H1 (cell line): ENCODE measurements around the gene ZNF516.

ENCODE experiments used
- ATF2 ChIP-seq: IDR thresholded peaks from 2 replicates; pipeline ENCODE4 v1.6.1; 2012; ENCODE audit warnings: low read length, inconsistent platforms
- CHD7 ChIP-seq: fragments of 300-600 bp; sonication (generic); IDR thresholded peaks from 2 replicates; pipeline ENCODE4 v1.7.1; 2012; ENCODE audit warnings: low read length, moderate library complexity, mild to moderate bottlenecking, inconsistent platforms; ENCODE audit not compliant: insufficient replicate concordance
- PHF8 ChIP-seq: fragments of 200-600 bp; sonication (generic); conservative IDR thresholded peaks from 2 replicates; pipeline ENCODE4 v1.7.1; 2012; ENCODE audit warnings: low read depth, mild to moderate bottlenecking, inconsistent platforms, low read length, moderate library complexity
- POLR2A ChIP-seq, 2 experiments: IDR thresholded peaks; 1 replicate in 1 of 2; 2 replicates in 1 of 2; pipeline ENCODE4 v1.6.1; 2011; ENCODE audit warnings: low read depth in 2 of 2, low read length in 2 of 2, mild to moderate bottlenecking in 2 of 2; ENCODE audit errors: control extremely low read depth in 1 of 2
- TBP ChIP-seq: IDR thresholded peaks from 2 replicates; pipeline ENCODE4 v1.6.1; 2011; ENCODE audit warnings: low read depth, low read length, improper control_type of control experiment
- YY1 ChIP-seq: IDR thresholded peaks from 2 replicates; pipeline ENCODE4 v1.6.1; 2011; ENCODE audit warnings: low read depth, mild to moderate bottlenecking, low read length
- TF ChIP-seq, protein P1 (sequence below), 3 experiments: IDR thresholded peaks; 1 replicate in 2 of 3; 2 replicates in 1 of 3; pipeline versions ENCODE4 v1.5.1 to v1.6.1; 2011; ENCODE audit warnings: low read length in 3 of 3, mild to moderate bottlenecking in 3 of 3, inconsistent platforms in 2 of 3, low read depth in 1 of 3, moderate library complexity in 1 of 3; ENCODE audit not compliant: insufficient read depth in 1 of 3; ENCODE audit errors: control extremely low read depth in 1 of 3

DNA sequence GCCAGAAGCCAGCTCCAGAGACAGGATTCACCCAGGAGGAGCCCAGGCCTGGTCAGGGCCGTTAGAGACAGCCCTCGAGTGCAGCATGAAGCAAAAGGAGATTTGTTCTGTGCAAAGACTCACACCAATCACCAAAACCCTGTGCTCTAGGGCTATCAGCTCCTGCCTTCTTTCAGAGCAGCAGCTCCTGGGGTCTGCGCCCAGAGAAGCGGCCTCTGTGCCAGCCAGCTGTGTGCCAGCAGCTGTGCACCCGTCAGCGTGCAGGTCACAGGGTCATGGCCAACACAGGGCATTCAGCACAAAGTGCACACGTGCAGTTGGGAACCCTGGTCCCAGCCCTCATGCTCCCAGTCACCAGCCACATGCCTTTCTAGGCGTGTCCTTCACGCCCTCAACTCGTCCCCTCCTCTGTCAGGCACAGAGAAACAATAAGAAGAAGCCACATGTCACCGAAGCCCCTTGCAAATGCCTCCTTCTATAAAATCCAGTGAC is 49.3 kb downstream of the ZNF516 start:
- no peak for TF ChIP-seq YY1
- TF ChIP-seq, protein P1, sequence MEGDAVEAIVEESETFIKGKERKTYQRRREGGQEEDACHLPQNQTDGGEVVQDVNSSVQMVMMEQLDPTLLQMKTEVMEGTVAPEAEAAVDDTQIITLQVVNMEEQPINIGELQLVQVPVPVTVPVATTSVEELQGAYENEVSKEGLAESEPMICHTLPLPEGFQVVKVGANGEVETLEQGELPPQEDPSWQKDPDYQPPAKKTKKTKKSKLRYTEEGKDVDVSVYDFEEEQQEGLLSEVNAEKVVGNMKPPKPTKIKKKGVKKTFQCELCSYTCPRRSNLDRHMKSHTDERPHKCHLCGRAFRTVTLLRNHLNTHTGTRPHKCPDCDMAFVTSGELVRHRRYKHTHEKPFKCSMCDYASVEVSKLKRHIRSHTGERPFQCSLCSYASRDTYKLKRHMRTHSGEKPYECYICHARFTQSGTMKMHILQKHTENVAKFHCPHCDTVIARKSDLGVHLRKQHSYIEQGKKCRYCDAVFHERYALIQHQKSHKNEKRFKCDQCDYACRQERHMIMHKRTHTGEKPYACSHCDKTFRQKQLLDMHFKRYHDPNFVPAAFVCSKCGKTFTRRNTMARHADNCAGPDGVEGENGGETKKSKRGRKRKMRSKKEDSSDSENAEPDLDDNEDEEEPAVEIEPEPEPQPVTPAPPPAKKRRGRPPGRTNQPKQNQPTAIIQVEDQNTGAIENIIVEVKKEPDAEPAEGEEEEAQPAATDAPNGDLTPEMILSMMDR (IDR thresholded peaks at IDR 0.05; ENCODE audit: control extremely low read depth in 1 of 3, insufficient read depth in 1 of 3, low read depth in 1 of 3, low read length in 3 of 3): no peak
- no peak for TF ChIP-seq CHD7
- no peak for TF ChIP-seq TBP
- TF ChIP-seq PHF8: no peak
- TF ChIP-seq POLR2A (IDR thresholded peaks at IDR 0.05; ENCODE audit: control extremely low read depth in 1 of 2, low read depth in 2 of 2, low read length in 2 of 2): no peak
- TF ChIP-seq ATF2: no peak
